HL-60 (cell line): Measurements from ENCODE around the gene FNDC10.

Experiments used
- POLR2AphosphoS5 ChIP-seq: IDR thresholded peaks from 2 replicates; pipeline ENCODE4 v1.6.1; 2012; ENCODE audit warnings: low read depth
- TF ChIP-seq, protein P1 (sequence below): IDR thresholded peaks from one replicate; pipeline ENCODE4 v1.5.1; 2011; ENCODE audit warnings: low read length, control low read depth, inconsistent platforms; ENCODE audit not compliant: insufficient read depth
- TF ChIP-seq, protein P2 (sequence below): IDR thresholded peaks from 2 replicates; pipeline ENCODE4 v1.6.1; 2012; ENCODE audit warnings: low read depth; ENCODE audit not compliant: insufficient replicate concordance

DNA sequence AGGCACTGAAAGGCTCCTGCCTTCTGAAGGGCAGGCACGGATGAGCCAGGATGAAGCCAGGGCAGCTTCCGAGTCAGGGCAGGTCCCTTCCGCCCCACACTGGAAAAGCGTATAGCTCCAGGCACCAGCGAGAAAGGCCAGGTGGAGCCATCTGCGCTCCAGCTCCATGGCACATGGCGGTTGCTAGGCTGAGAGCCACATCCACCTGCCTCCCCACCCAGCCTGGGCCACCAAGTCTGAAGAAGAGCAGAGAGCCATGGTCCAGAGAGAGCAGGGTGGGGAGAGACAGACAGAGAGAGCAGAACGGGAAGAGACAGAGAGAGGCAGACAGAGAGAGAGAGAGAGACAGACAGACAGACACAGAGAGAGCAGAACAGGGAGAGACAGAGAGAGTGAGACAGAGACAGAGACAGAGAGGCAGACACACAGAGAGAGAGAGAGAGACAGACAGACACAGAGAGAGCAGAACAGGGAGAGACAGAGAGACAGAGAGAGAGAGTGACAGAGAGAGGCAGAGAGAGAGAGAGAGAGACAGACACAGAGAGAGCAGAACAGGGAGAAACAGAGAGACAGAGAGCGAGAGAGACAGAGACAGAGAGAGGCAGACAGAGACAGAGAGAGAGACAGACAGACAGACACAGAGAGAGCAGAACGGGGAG, 5.2 kb downstream of the FNDC10 start:
- TF ChIP-seq, protein P1, sequence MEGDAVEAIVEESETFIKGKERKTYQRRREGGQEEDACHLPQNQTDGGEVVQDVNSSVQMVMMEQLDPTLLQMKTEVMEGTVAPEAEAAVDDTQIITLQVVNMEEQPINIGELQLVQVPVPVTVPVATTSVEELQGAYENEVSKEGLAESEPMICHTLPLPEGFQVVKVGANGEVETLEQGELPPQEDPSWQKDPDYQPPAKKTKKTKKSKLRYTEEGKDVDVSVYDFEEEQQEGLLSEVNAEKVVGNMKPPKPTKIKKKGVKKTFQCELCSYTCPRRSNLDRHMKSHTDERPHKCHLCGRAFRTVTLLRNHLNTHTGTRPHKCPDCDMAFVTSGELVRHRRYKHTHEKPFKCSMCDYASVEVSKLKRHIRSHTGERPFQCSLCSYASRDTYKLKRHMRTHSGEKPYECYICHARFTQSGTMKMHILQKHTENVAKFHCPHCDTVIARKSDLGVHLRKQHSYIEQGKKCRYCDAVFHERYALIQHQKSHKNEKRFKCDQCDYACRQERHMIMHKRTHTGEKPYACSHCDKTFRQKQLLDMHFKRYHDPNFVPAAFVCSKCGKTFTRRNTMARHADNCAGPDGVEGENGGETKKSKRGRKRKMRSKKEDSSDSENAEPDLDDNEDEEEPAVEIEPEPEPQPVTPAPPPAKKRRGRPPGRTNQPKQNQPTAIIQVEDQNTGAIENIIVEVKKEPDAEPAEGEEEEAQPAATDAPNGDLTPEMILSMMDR, result no peak
- no peak for TF ChIP-seq POLR2AphosphoS5
- TF ChIP-seq, protein P2, sequence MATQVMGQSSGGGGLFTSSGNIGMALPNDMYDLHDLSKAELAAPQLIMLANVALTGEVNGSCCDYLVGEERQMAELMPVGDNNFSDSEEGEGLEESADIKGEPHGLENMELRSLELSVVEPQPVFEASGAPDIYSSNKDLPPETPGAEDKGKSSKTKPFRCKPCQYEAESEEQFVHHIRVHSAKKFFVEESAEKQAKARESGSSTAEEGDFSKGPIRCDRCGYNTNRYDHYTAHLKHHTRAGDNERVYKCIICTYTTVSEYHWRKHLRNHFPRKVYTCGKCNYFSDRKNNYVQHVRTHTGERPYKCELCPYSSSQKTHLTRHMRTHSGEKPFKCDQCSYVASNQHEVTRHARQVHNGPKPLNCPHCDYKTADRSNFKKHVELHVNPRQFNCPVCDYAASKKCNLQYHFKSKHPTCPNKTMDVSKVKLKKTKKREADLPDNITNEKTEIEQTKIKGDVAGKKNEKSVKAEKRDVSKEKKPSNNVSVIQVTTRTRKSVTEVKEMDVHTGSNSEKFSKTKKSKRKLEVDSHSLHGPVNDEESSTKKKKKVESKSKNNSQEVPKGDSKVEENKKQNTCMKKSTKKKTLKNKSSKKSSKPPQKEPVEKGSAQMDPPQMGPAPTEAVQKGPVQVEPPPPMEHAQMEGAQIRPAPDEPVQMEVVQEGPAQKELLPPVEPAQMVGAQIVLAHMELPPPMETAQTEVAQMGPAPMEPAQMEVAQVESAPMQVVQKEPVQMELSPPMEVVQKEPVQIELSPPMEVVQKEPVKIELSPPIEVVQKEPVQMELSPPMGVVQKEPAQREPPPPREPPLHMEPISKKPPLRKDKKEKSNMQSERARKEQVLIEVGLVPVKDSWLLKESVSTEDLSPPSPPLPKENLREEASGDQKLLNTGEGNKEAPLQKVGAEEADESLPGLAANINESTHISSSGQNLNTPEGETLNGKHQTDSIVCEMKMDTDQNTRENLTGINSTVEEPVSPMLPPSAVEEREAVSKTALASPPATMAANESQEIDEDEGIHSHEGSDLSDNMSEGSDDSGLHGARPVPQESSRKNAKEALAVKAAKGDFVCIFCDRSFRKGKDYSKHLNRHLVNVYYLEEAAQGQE, result no peak
